HepG2 (cell line): ENCODE results near the gene LRGUK. TPM values are rescaled to one million over a fixed set of nuclear protein-coding genes. Genes with fewer than 3 reads are reported as not detected.

Experiments used
- ATAC-seq: fragments of 200-7000 bp; cut with Tn5 transposase; 3 replicates; pipeline ENCODE4 v1.9.1; 2020; ENCODE audit warnings: mild to moderate bottlenecking, moderate library complexity
- BruUV-seq: library from RNA; stranded (reverse); fragments of 400-500 nt; replicated peaks from 2 replicates; lab custom pipeline; 2021; lab: Mats Ljungman, UMichigan
- CTCF ChIA-PET: fragments of 300-600 bp; formaldehyde crosslinking; extraction: SDS; loops from one replicate; lab custom pipeline; 2021; ENCODE audit warnings: low total read pairs, inconsistent platforms, low intra/inter-chr PET ratio; lab: Yijun Ruan, JAX
- POLR2A ChIA-PET: fragments of 350-600 bp; sonication (Branson Sonifier 250); formaldehyde crosslinking; loops from one replicate; lab custom pipeline; 2020; ENCODE audit warnings: antibody characterized with exemption, inconsistent platforms; lab: Yijun Ruan, JAX
- DNase-seq: peaks from one replicate; pipeline ENCODE4 v3.0.0-alpha.2; 2015; ENCODE audit warnings: low spot score
- FAIRE-seq: peaks from 3 replicates; lab custom pipeline; 2011; peaks lifted over from hg19 to GRCh38; lab: Jason Lieb, UNC
- H2AFZ ChIP-seq: one replicate; pipeline ENCODE4 v1.6.1; 2011; ENCODE audit warnings: low read length, inconsistent platforms
- H3K27ac ChIP-seq: fragments of 300-600 bp; 3 replicates; pipeline ENCODE4 v1.8.0; 2011; ENCODE audit warnings: mixed run types, mild to moderate bottlenecking, mixed read lengths, low read length, inconsistent platforms; ENCODE audit not compliant: insufficient read depth; ENCODE audit errors: extremely low read length
- H3K27me3 ChIP-seq, 2 experiments: fragments of 200-600 bp in 1 of 2; 2 replicates in 1 of 2; 3 replicates in 1 of 2; pipeline versions ENCODE4 v1.6.0 to v1.8.0; 2011; ENCODE audit warnings: low read length in 2 of 2, mild to moderate bottlenecking in 2 of 2, moderate library complexity in 2 of 2, inconsistent platforms in 1 of 2; ENCODE audit not compliant: insufficient read depth in 2 of 2, control insufficient read depth in 1 of 2
- H3K36me3 ChIP-seq, 2 experiments: fragments of 200-600 bp in 1 of 2; replicated peaks in 1 of 2; 2 replicates in 1 of 2; 3 replicates in 1 of 2; pipeline versions ENCODE4 v1.5.1 to v1.8.0; 2011; ENCODE audit warnings: low read length in 2 of 2, inconsistent platforms in 1 of 2; ENCODE audit not compliant: insufficient read depth in 2 of 2, control insufficient read depth in 1 of 2
- H3K4me1 ChIP-seq: 2 replicates; pipeline ENCODE4 v1.5.1; 2012; ENCODE audit warnings: low read length, inconsistent platforms; ENCODE audit not compliant: insufficient read depth
- H3K4me2 ChIP-seq: 2 replicates; pipeline ENCODE4 v1.6.0; 2011; ENCODE audit warnings: low read depth, low read length, inconsistent platforms
- H3K4me3 ChIP-seq, 3 experiments: fragments of 200-600 bp in 1 of 3; sonication (generic), shearing (Covaris generic) in 1 of 3; replicated peaks in 1 of 3; 2 replicates each; pipeline ENCODE4 v1.5.1; 2011 to 2016; ENCODE audit warnings: low read length in 3 of 3, inconsistent platforms in 2 of 3, low read depth in 2 of 3, mild to moderate bottlenecking in 2 of 3, control low read depth in 1 of 3, mixed read lengths in 1 of 3; ENCODE audit not compliant: insufficient read depth in 1 of 3
- H3K79me2 ChIP-seq: one replicate; pipeline ENCODE4 v1.6.1; 2011; ENCODE audit warnings: low read length, inconsistent platforms; ENCODE audit not compliant: insufficient read depth
- H3K9ac ChIP-seq: 2 replicates; pipeline ENCODE4 v1.6.0; 2011; ENCODE audit warnings: mild to moderate bottlenecking, low read depth, low read length, inconsistent platforms; ENCODE audit not compliant: insufficient read depth
- H3K9me3 ChIP-seq: 2 replicates; pipeline ENCODE4 v1.5.1; 2012; ENCODE audit warnings: mild to moderate bottlenecking, low read length
- H4K20me1 ChIP-seq: 2 replicates; pipeline ENCODE4 v1.6.0; 2011; ENCODE audit warnings: inconsistent platforms, mild to moderate bottlenecking, low read length, moderate library complexity; ENCODE audit not compliant: insufficient read depth
- CC2D1A ChIP-seq: sonication (generic); formaldehyde crosslinking; IDR thresholded peaks from 2 replicates; pipeline ENCODE4 v1.8.1; 2023; ENCODE audit warnings: mild to moderate bottlenecking, missing genetic modification reagents
- DNMT3B ChIP-seq: conservative IDR thresholded peaks from 2 replicates; pipeline ENCODE4 v1.6.1; 2016; ENCODE audit warnings: missing biosample characterization, control low read depth
- FOXA1 ChIP-seq, 2 experiments: fragments of 450-650 bp in 1 of 2; sonication (generic) in 1 of 2; formaldehyde crosslinking in 1 of 2; IDR thresholded peaks; 2 replicates each; pipeline versions ENCODE4 v1.4.0 to v1.6.1; 2016 to 2020; ENCODE audit warnings: missing genetic modification reagents in 1 of 2
- IKZF5 ChIP-seq: IDR thresholded peaks from 2 replicates; pipeline ENCODE4 v1.6.1; 2018; ENCODE audit warnings: missing genetic modification reagents, mild to moderate bottlenecking, missing compliant biosample characterization
- IRF9 ChIP-seq: sonication (generic); formaldehyde crosslinking; IDR thresholded peaks from 2 replicates; pipeline ENCODE4 v1.8.0; 2022; ENCODE audit warnings: missing genetic modification reagents, mild to moderate bottlenecking, borderline replicate concordance
- ISL2 ChIP-seq: sonication (generic); formaldehyde crosslinking; IDR thresholded peaks from 2 replicates; pipeline ENCODE4 v1.5.0; 2020; ENCODE audit warnings: missing genetic modification reagents
- ISX ChIP-seq: sonication (generic); formaldehyde crosslinking; conservative IDR thresholded peaks from 2 replicates; pipeline ENCODE4 v1.5.0; 2020; ENCODE audit warnings: missing genetic modification reagents
- MTF2 ChIP-seq: sonication (generic); formaldehyde crosslinking; IDR thresholded peaks from 2 replicates; pipeline ENCODE4 v1.5.0; 2020; ENCODE audit warnings: missing genetic modification reagents, borderline replicate concordance
- MXD3 ChIP-seq: IDR thresholded peaks from 2 replicates; pipeline ENCODE4 v1.6.1; 2016; ENCODE audit warnings: mild to moderate bottlenecking, missing biosample characterization, missing genetic modification reagents
- MXI1 ChIP-seq: IDR thresholded peaks from 3 replicates; pipeline ENCODE4 v1.6.1; 2012; ENCODE audit warnings: low read depth, low read length, inconsistent platforms, borderline replicate concordance
- NFRKB ChIP-seq: fragments of 450-650 bp; IDR thresholded peaks from 2 replicates; pipeline ENCODE4 v1.6.1; 2017
- SRSF1 ChIP-seq: fragments of 200-400 bp; formaldehyde crosslinking; optimal IDR thresholded peaks from 2 replicates; pipeline ENCODE3; 2017; ENCODE audit warnings: mild to moderate bottlenecking, low read depth, low read length, moderate library complexity
- SRSF4 ChIP-seq: fragments of 200-400 bp; formaldehyde crosslinking; IDR thresholded peaks from one replicate; pipeline ENCODE4 v1.6.1; 2018; ENCODE audit warnings: mild to moderate bottlenecking, low read depth, low read length, moderate library complexity; ENCODE audit not compliant: poor library complexity, severe bottlenecking
- YY1 ChIP-seq: IDR thresholded peaks from 2 replicates; pipeline ENCODE4 v1.6.1; 2011; ENCODE audit warnings: low read length, low read depth, moderate library complexity, mild to moderate bottlenecking; ENCODE audit not compliant: insufficient read depth, insufficient replicate concordance
- ZBTB4 ChIP-seq: sonication (generic); formaldehyde crosslinking; IDR thresholded peaks from 2 replicates; pipeline ENCODE4 v1.4.0; 2020; ENCODE audit warnings: missing genetic modification reagents, mild to moderate bottlenecking, borderline replicate concordance
- ZFAT ChIP-seq: sonication (generic); formaldehyde crosslinking; conservative IDR thresholded peaks from 2 replicates; pipeline ENCODE4 v1.8.1; 2023; ENCODE audit warnings: missing genetic modification reagents, inconsistent platforms
- ZNF260 ChIP-seq: sonication (generic); formaldehyde crosslinking; IDR thresholded peaks from 2 replicates; pipeline ENCODE4 v1.4.0; 2020; ENCODE audit warnings: missing genetic modification reagents, low read depth, mild to moderate bottlenecking, borderline replicate concordance
- ZNF343 ChIP-seq: sonication (generic); formaldehyde crosslinking; IDR thresholded peaks from 2 replicates; pipeline ENCODE4 v1.4.0; 2020; ENCODE audit warnings: mild to moderate bottlenecking, missing genetic modification reagents
- ZNF883 ChIP-seq: sonication (generic); formaldehyde crosslinking; IDR thresholded peaks from 2 replicates; pipeline ENCODE4 v1.5.1; 2020; ENCODE audit warnings: mild to moderate bottlenecking, missing genetic modification reagents; ENCODE audit errors: not compliant biosample characterization
- ZSCAN22 ChIP-seq: sonication (generic); formaldehyde crosslinking; IDR thresholded peaks from 2 replicates; pipeline ENCODE4 v1.4.0; 2020; ENCODE audit warnings: mild to moderate bottlenecking, missing genetic modification reagents
- WGBS: methylation state at CpG from one replicate; pipeline ENCODE4 v1.1.6; 2017; ENCODE audit warnings: low lambda C conversion rate; 5-methylcytosine and 5-hydroxymethylcytosine counted together
- in situ Hi-C: cut with HindIII; loops from 2 replicates; pipeline ENCODE4 v1.10.0; 2017; ENCODE audit warnings: low pct_unique_long_range_greater_than_20kb; ENCODE audit not compliant: extremely low pct_ligation_motif_present
- intact Hi-C: fragments of 100-400 bp; cut with micrococcal nuclease; formaldehyde crosslinking; loops from one replicate; pipeline ENCODE4 v1.10.0; 2022; ENCODE audit not compliant: unreplicated experiment
- polyA plus RNA-seq, 8 experiments: library from polyadenylated mRNA; depleted of rRNA in 3 of 8; stranded (reverse) in 7 of 8; unstranded in 1 of 8; fragments of >200 nt; fragmentation: Illumina TruSeq in 4 of 8; extraction: Trizol in 4 of 8; gene quantifications; 2 replicates each; pipeline versions ENCODE4 v1.2.1 to v1.2.3, GENCODE V29; 2011 to 2016; ENCODE audit warnings: low read depth in 4 of 8, missing spikeins in 1 of 8, mixed read lengths in 1 of 8; ENCODE audit not compliant: insufficient read depth in 1 of 8
- total RNA-seq, 5 experiments: library from RNA; depleted of rRNA; stranded (reverse); fragments of >200 nt; fragmentation: Illumina TruSeq; extraction: Trizol; gene quantifications; 2 replicates each; pipeline ENCODE4 v1.2.3, GENCODE V29; 2016; ENCODE audit warnings: low read depth in 1 of 5

The LRGUK gene
- total and polyA plus RNA-seq, 2 of the 13 experiments (the other 11 are each of a cell fraction or from before 2014, with no cell fraction given) = 0.18 to 0.20 TPM

- TF ChIP-seq ISX = no peak
- TF ChIP-seq FOXA1 (IDR thresholded peaks at IDR 0.05) = no peak
- TF ChIP-seq FOXA1 (CRISPR knock-in tag; IDR thresholded peaks at IDR 0.05) = no peak
- no peak for TF ChIP-seq IRF9
- TF ChIP-seq ZSCAN22 (CRISPR knock-in tag) = no peak
- TF ChIP-seq ZNF343 (CRISPR knock-in tag) = no peak
Observed at GRCh38 chr7:134289423-134289822, 162.3 kb downstream of the LRGUK start (continued).

- Histone ChIP-seq H3K27ac (no peak overlapping the region), H2AFZ (no peak overlapping the region), H3K27me3 (no peaks in the 10 kb centered on the region), H3K9me3 (no peaks in the 10 kb centered on the region), H3K4me2 (no peak overlapping the region), H3K79me2 (no peaks in the 10 kb centered on the region), H3K4me3 (no peak overlapping the region), H3K9ac (no peak overlapping the region), H3K4me1 (peaks cover 19% of the 10 kb centered on the region), H3K36me3 (peaks cover 2 to 9% of the 10 kb centered on the region in 2 experiments; a peak in 3 of 5 replicates), H4K20me1 (no peaks in the 10 kb centered on the region)
- WGBS = 100% methylated on average over 2 of the region's 2 CpGs
- POLR2A ChIA-PET = no interaction called here
- FAIRE-seq (no peak), DNase-seq (no peak), ATAC-seq (no peak)
- in situ Hi-C loops (no loop called here), intact Hi-C loops (no loop called here)
- CTCF ChIA-PET = no interaction called here
- BruUV-seq = no TSS peak
- no peak for TF ChIP-seq IKZF5 (CRISPR knock-in tag)
- TF ChIP-seq MXD3 = no peak
- TF ChIP-seq ISL2 = no peak
- TF ChIP-seq SRSF4 = no peak
- no peak for TF ChIP-seq NFRKB
- TF ChIP-seq ZNF883 (CRISPR knock-in tag) = no peak
- TF ChIP-seq SRSF1 = no peak
- no peak for TF ChIP-seq DNMT3B
- no peak for TF ChIP-seq ZBTB4
- TF ChIP-seq YY1 = no peak
- no peak for TF ChIP-seq CC2D1A (CRISPR knock-in tag)
- no peak for TF ChIP-seq MTF2 (CRISPR knock-in tag)
- no peak for TF ChIP-seq MXI1
- TF ChIP-seq ZFAT (CRISPR knock-in tag) = no peak
- TF ChIP-seq ZNF260 (CRISPR knock-in tag) = no peak
Observed at GRCh38 chr7:134289841-134290240, 162.7 kb downstream of the LRGUK start.
